ENCODE measurements around the gene USB1.

Gene USB1

DNA sequence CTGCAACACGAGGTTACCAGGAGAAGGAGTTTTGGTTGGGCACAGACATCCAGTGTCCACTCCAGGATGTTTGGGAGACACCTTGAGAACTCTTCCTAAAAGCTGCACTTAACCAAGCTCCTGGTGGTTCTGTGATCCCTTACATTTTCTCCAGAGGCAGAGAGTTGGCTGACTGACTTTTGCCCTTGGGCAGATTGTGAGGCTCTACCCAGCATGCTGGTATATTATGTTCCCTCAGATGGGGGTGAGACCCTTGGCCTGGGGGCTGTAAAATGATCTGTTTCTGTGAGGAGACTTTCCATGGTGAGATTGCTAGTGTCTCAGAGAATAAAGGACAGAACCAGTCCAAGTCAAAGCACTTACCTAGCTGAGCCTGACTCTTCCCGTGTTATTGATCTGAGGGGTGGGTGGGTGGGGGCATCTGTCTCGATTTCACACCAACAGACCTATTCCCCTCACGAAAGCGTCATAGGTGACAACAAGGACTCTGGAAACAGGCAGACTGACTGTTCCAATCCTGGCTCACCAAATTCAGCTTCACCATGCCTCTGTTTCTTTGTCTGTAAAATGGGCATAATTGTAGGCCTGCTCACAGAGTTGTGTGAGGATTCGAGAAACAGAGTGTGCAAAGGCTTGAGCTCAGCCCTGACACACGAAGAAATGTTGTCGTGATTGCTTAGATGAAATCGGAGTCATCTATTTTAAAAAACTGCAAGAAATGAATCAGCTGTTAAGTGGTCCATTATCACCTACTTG, 12.2 kb downstream of the USB1 start:
- Histone ChIP-seq H3K27me3 (ENCODE audit: control insufficient read depth, insufficient read depth, low read length) (no peaks in the 10 kb centered on the region), H3K4me3 (ENCODE audit: low read length) (no peak overlapping the region), H3K9me3 (ENCODE audit: control insufficient read depth, low read length) (no peaks in the 10 kb centered on the region), H3K4me1 (ENCODE audit: control insufficient read depth, insufficient read depth, low read length) (peaks cover 5% of the 10 kb centered on the region), H3K36me3 (ENCODE audit: control insufficient read depth, insufficient read depth, low read length) (peaks cover 7% of the 10 kb centered on the region), H3K9ac (ENCODE audit: low read length) (no peak overlapping the region)

DNA sequence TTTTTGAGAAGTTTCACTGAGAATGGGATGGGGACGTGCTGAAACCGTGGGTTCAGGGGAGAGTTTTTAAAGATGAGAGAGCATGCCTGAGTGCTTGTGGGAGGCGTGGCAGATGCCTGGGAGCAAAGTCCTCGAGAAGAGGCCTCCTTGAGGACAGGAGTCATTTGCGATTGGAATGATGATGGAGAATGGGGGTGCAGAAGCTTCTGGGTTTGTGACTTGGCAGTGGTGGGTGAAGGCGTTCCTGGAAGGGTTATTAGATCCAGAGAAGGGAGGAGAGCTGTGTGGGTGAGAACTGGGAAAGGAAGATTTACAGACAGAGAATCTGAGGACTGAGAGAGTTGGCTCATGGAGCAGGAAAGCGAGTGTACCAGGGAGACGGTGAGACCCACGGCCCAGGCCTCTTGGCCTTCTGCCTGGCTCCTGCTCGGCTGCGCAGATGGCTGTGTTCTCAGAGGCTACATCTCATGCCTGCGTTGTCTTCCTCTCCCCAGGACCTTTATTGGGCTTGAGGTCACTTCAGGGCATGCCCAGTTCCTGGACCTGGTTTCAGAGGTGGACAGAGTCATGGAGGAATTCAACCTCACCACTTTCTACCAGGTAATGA, 15.7 kb downstream of the USB1 start:
- Histone ChIP-seq H3K9ac (ENCODE audit: low read length) (no peak overlapping the region), H3K4me1 (ENCODE audit: control insufficient read depth, insufficient read depth, low read length) (peaks cover 20% of the 10 kb centered on the region), H3K4me3 (ENCODE audit: low read length) (no peak overlapping the region), H3K27me3 (ENCODE audit: control insufficient read depth, insufficient read depth, low read length) (no peaks in the 10 kb centered on the region), H3K9me3 (ENCODE audit: control insufficient read depth, low read length) (no peaks in the 10 kb centered on the region), H3K36me3 (ENCODE audit: control insufficient read depth, insufficient read depth, low read length) (no peaks in the 10 kb centered on the region)

DNA sequence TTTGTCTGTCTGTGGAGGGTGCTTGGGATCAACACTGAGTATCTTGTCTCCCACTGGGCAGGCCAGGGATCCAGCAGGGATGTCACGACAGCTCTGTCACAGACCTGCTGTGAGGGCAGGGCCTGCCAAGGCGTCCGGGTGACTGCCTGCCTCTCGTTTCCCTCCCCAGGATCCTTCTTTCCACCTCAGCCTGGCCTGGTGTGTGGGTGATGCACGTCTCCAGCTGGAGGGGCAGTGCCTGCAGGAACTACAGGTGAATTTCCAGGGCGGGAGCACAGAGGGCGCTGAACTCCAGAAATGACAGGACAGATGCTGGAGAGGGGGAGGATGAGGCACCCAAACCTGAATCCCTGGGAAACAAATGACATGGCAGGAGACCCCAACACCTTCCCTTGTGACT, 17.6 kb downstream of the USB1 start:
- Histone ChIP-seq H3K4me1 (ENCODE audit: control insufficient read depth, insufficient read depth, low read length) (peaks cover 33% of the 10 kb centered on the region), H3K9ac (ENCODE audit: low read length) (no peak overlapping the region), H3K36me3 (ENCODE audit: control insufficient read depth, insufficient read depth, low read length) (no peaks in the 10 kb centered on the region), H3K4me3 (ENCODE audit: low read length) (no peak overlapping the region), H3K27me3 (ENCODE audit: control insufficient read depth, insufficient read depth, low read length) (no peaks in the 10 kb centered on the region), H3K9me3 (ENCODE audit: control insufficient read depth, low read length) (no peaks in the 10 kb centered on the region)

DNA sequence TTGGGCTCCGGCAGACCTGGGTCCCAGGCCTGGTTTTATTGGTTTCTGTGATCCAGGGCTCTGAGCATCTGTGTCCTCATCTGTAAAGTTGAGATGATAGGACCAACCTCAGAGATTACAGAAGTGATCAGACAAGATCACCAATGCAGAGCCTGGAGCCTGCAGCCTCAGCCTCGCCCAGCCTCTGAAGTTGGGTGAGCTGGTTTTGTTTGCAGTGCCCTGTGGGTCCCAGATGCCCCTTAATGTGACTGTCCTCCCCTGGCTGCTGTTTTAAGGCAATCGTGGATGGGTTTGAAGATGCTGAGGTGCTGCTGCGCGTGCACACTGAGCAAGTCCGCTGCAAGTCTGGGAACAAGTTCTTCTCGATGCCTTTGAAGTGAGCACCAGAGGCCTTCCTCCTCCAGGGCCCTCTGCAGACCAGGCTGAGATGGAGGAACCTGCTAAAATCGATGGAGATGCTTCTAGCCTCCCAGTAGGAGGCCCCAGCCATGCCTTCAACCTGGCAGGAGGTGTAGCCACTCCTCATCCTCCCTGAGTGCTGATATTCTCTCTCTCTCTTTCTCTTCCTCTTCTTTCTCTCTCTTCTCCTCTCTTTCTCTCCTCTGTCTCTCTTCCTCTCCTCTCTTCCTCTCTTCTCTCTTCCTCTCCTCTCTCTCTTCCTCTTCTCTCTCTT, 18.8 kb downstream of the USB1 start:
- Histone ChIP-seq H3K36me3 (ENCODE audit: control insufficient read depth, insufficient read depth, low read length) (no peaks in the 10 kb centered on the region), H3K9ac (ENCODE audit: low read length) (no peak overlapping the region), H3K4me1 (ENCODE audit: control insufficient read depth, insufficient read depth, low read length) (peaks cover 45% of the 10 kb centered on the region), H3K27me3 (ENCODE audit: control insufficient read depth, insufficient read depth, low read length) (no peaks in the 10 kb centered on the region), H3K4me3 (ENCODE audit: low read length) (no peak overlapping the region), H3K9me3 (ENCODE audit: control insufficient read depth, low read length) (no peaks in the 10 kb centered on the region)

DNA sequence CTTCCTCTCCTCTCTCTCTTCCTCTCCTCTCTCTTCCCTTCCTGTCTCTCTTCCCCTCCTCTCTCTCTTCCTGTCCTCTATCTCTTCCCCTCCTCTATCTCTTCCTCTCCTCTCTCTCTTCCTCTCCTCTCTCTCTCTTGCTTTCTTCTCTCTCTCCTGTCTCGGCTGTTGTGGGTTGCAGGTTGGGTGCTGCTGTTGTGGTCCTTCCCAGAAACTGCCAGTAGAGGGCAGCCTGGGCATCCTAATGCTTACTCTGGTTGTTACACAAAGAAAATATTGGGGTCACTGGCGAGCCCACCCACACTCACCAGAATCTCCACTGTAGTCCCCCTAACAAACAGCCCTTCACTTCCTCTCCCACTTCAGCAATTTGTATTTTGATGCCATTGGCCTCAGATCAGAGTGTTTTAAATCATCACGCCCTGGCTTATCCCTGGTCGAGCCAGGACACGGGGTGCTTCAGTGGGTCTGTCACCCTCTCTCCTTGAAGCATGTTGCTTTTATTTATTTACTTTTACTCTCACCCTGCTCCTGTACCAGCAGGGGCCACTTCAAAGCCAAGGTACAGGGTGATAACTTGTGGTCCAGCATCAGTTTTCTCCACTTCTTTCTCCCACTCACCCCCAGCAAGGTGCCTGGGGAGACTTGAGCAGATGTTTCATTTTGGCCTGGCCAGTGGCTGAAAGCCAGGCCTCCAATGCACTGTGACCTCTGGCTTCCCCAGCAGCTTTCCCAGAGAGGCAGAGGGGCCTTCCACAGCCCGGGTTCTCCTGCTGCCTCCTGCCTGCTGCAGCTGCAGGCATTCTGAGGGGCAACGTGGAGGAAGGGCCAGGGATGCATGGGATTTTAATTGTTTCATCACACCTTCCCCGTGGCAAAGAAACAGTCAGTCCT, 19.7 kb downstream of the USB1 start:
- Histone ChIP-seq H3K36me3 (ENCODE audit: control insufficient read depth, insufficient read depth, low read length) (no peaks in the 10 kb centered on the region), H3K4me1 (ENCODE audit: control insufficient read depth, insufficient read depth, low read length) (peaks cover 50% of the 10 kb centered on the region), H3K27me3 (ENCODE audit: control insufficient read depth, insufficient read depth, low read length) (no peaks in the 10 kb centered on the region), H3K9me3 (ENCODE audit: control insufficient read depth, low read length) (no peaks in the 10 kb centered on the region), H3K4me3 (ENCODE audit: low read length) (no peak overlapping the region), H3K9ac (ENCODE audit: low read length) (no peak overlapping the region)

DNA sequence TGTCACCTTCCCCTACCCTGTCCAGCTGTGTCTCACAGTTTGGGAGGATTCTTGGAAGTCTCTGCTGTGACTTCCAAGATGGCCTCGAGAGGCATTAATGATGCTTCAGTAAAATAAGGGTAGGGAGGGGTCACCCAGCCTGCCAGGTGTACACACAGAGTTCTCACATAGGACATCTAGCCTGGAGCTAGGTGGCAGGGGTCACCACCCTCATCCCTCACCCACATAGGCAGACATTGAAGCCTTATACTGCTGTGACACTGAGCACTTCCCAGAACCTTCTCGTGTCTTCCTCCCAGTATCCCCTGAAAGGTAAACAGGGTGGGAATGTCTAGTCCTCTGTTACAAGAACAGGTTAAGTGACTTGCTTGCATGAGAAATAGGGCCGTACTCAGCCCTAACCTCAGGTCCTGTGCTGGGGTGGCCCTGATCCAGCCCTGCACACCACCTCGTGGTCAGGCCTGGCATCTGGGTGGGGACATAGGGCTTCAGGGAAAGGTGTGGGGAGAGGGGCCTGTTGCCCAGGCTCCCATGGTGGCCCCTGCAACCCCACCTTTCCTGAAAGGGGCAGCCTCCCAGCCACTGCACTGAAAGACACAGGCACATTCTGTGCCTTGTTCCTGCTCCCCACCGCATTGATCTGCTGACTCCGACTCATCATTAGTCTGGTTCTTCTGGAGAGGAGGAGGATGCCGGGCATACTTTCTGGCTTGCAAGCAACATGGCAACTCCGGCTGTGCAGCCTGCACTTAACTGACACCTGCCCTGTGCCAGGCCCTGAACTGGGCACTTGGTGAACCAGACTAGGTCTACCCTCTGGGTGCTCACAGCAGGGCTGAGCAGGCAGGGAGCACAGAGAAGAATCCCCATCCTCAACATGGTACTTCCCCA, 20.7 kb downstream of the USB1 start:
- no peaks in the 10 kb centered on the region for H3K36me3 ChIP-seq (ENCODE audit: control insufficient read depth, insufficient read depth, low read length)
- H3K9ac ChIP-seq (ENCODE audit: low read length), result no peak overlapping the region
- H3K27me3 ChIP-seq (ENCODE audit: control insufficient read depth, insufficient read depth, low read length), result no peaks in the 10 kb centered on the region
- H3K9me3 ChIP-seq (ENCODE audit: control insufficient read depth, low read length), result no peaks in the 10 kb centered on the region
- no peak overlapping the region for H3K4me3 ChIP-seq (ENCODE audit: low read length)
- peaks cover 50% of the 10 kb centered on the region for H3K4me1 ChIP-seq (ENCODE audit: control insufficient read depth, insufficient read depth, low read length)

DNA sequence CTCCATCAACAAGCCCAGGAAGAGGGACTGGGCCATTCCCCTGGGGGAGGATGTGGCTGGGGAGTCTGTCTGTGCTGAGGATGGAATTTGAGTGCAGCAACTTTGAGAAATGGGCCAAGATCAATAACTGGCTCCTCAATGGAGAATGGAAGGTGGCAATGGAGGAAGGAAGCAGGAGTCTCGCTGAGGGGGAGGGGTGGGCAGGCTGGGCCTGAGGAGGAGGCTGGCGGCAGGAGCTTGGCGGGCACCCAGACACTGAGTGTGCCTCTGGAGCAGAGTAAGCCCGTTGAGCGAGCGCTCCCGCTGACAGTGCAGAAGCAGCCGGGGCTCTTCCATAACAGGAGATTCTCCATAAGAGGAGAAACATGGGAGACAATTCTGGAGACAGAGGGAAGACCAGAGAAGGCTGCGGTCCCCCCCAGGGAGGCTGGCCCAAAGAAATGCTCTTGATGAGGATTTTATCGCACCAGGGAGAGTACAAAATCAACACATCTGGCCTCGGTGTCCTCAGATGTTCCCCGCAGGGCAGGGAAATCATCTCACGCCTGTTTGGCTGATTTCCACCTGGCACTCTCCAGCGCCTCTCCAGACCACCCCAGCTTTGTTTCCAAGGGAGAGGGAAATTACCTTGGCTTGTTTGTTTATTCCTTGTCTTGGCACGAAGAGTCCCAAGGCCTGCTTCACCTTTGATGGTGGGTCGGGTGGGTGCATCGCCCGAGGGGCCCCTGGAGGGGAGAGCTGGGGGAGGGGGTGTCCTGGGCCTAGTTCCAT, 21.6 kb downstream of the USB1 start:
- H3K9ac ChIP-seq (ENCODE audit: low read length), result peak overlapping the region; percentile 23
- H3K4me1 ChIP-seq (ENCODE audit: control insufficient read depth, insufficient read depth, low read length), result peaks cover 57% of the 10 kb centered on the region
- no peak overlapping the region for H3K4me3 ChIP-seq (ENCODE audit: low read length)

DNA sequence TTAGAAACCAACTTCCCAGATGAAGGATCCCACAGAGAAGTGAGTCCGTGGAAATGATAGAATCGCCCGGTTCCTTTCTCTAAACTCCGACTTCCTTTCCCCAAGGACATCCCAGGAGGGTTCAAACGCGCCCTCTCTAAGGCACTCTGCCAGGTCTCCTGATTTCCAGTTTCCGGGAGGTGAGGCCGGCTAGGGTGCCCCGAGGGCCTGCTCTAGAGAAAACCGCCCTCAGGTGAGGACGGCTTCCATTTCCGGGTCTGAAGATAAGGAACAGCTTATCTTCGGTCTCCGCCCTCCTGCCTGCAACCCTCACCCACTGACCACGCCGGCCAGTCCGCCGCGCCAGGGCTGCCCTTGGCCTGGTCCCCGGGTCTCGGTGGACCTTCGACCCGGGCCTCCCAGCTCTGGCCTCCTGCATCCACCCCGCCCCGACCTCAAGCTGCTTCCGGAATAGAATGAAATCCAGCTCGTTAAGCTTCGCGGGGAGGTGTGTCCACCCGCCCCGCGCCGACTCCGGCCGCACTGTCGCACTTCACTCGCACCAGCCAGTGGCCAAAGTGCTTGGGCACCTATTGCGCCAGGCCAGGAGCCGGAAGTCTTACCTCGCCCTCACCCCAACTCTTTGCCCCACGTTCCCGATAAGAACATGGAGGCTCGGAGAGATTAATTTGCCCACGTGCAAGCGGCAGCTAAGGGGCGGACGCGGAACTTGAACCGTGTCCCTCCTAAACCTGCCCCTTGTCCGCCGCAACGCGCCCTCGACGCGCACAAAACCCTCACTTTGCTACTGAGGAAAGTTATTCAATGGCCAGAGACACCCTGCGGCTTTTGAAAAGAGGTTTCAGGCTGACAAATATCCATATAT, 23.5 kb downstream of the USB1 start:
- Histone ChIP-seq H3K9me3 (ENCODE audit: control insufficient read depth, low read length) (no peaks in the 10 kb centered on the region), H3K9ac (ENCODE audit: low read length) (peak overlapping the region; percentile 67), H3K4me1 (ENCODE audit: control insufficient read depth, insufficient read depth, low read length) (peaks cover 77% of the 10 kb centered on the region), H3K27me3 (ENCODE audit: control insufficient read depth, insufficient read depth, low read length) (no peaks in the 10 kb centered on the region), H3K4me3 (ENCODE audit: low read length) (peak overlapping the region; percentile 71), H3K36me3 (ENCODE audit: control insufficient read depth, insufficient read depth, low read length) (no peaks in the 10 kb centered on the region)

More for the DNA sequence above, 21.6 kb downstream of the USB1 start:
- Histone ChIP-seq H3K36me3 (ENCODE audit: control insufficient read depth, insufficient read depth, low read length) (no peaks in the 10 kb centered on the region), H3K9me3 (ENCODE audit: control insufficient read depth, low read length) (no peaks in the 10 kb centered on the region), H3K27me3 (ENCODE audit: control insufficient read depth, insufficient read depth, low read length) (no peaks in the 10 kb centered on the region)

DNA sequence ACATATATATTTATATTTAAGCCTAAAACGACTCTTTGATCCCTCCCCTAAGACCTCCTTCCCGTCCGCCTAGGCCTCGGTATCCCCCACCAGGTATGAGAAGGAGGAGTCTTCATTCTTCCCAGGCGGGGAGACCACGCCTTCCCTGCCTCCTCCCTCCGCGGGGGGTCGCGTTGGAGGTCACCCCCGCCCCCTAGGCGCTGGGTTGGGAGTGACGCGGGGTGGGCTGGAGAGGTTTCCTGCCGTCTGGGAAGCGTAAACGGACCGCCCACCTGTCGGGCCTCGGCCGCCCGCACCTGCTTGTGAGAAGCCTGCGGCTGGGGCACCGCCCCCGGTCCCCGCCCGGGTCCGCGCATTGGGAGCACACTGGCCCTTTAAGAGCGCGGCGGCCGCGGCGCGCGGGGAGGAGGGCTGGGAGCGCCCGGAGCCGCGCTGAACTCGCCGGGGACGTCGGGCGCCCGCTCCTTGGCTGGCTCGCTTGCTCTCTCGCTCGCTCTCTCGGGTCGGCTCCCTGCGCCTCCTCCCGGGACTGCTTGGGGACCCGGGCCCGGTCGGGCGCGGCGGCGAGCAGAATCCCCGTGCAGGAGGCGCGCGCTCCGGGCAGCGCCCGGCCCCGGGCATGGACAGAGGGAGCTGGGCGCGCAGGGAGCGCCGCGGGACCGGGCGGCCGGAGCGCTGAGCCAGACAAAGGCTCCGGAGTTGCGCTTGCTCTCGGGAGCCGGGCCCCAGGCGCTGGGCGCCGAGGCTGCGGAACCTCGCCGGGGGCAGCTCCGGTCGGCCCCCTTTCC, 24.3 kb downstream of the USB1 start, which contains the start of gene MMP15:
Gene MMP15 (plus strand): TSS at position 404 of the 788 bp plus-strand sequence. CDS start 597 bp downstream, outside the sequence.
- Histone ChIP-seq H3K9me3 (ENCODE audit: control insufficient read depth, low read length) (no peaks in the 10 kb centered on the region), H3K4me1 (ENCODE audit: control insufficient read depth, insufficient read depth, low read length) (peaks cover 81% of the 10 kb centered on the region), H3K4me3 (ENCODE audit: low read length) (peak within 1 kb of the TSS; percentile 71), H3K36me3 (ENCODE audit: control insufficient read depth, insufficient read depth, low read length) (no peaks in the 10 kb centered on the region), H3K27me3 (ENCODE audit: control insufficient read depth, insufficient read depth, low read length) (no peaks in the 10 kb centered on the region), H3K9ac (ENCODE audit: low read length) (peak within 1 kb of the TSS; percentile 67)

All from mucosa of stomach (tissue), 1 donor.